HEK293T (cell line): ENCODE measurements around the gene MCM8.

Experiments
- CTCF ChIA-PET: fragments of 350-600 bp; formaldehyde crosslinking; extraction: SDS; loops from one replicate; lab custom pipeline; 2021; ENCODE audit warnings: antibody characterized with exemption, inconsistent platforms; lab: Yijun Ruan, JAX
- POLR2A ChIA-PET: fragments of 350-600 bp; formaldehyde crosslinking; extraction: SDS; loops from one replicate; lab custom pipeline; 2020; ENCODE audit warnings: antibody characterized with exemption, inconsistent platforms; lab: Yijun Ruan, JAX
- DNase-seq: peaks from one replicate; pipeline ENCODE4 v3.0.0; 2012; ENCODE audit warnings: mixed read lengths; ENCODE audit errors: extremely low spot score
- ARNT ChIP-seq: fragments of 450-650 bp; IDR thresholded peaks from 2 replicates; pipeline ENCODE4 v1.6.1; 2017; ENCODE audit warnings: mild to moderate bottlenecking
- BHLHE40 ChIP-seq: fragments of 450-650 bp; IDR thresholded peaks from 2 replicates; pipeline ENCODE4 v1.6.1; 2016; ENCODE audit warnings: mild to moderate bottlenecking, moderate library complexity, borderline replicate concordance
- CTBP1 ChIP-seq: fragments of 450-650 bp; IDR thresholded peaks from 2 replicates; pipeline ENCODE4 v1.6.1; 2016; ENCODE audit warnings: borderline replicate concordance
- ELF4 ChIP-seq: fragments of 450-650 bp; IDR thresholded peaks from 2 replicates; pipeline ENCODE4 v1.6.1; 2017; ENCODE audit warnings: antibody characterized with exemption
- FOXA1 ChIP-seq: fragments of 450-650 bp; IDR thresholded peaks from 2 replicates; pipeline ENCODE4 v1.6.1; 2016; ENCODE audit warnings: mild to moderate bottlenecking
- FOXK2 ChIP-seq: fragments of 450-650 bp; IDR thresholded peaks from 2 replicates; pipeline ENCODE4 v1.6.1; 2016; ENCODE audit warnings: mild to moderate bottlenecking
- FOXM1 ChIP-seq: fragments of 450-650 bp; IDR thresholded peaks from 2 replicates; pipeline ENCODE4 v1.6.1; 2017; ENCODE audit warnings: mild to moderate bottlenecking, borderline replicate concordance
- HDGF ChIP-seq: fragments of 450-650 bp; IDR thresholded peaks from 2 replicates; pipeline ENCODE4 v1.6.1; 2017; ENCODE audit warnings: antibody characterized with exemption, borderline replicate concordance
- L3MBTL2 ChIP-seq: fragments of 450-650 bp; conservative IDR thresholded peaks from 2 replicates; pipeline ENCODE4 v1.6.1; 2016; ENCODE audit warnings: mild to moderate bottlenecking
- LEF1 ChIP-seq: fragments of 450-650 bp; IDR thresholded peaks from 2 replicates; pipeline ENCODE4 v1.6.1; 2017; ENCODE audit warnings: mild to moderate bottlenecking, borderline replicate concordance
- NFRKB ChIP-seq: fragments of 450-650 bp; IDR thresholded peaks from 2 replicates; pipeline ENCODE4 v1.6.1; 2016; ENCODE audit warnings: mild to moderate bottlenecking, moderate library complexity
- PKNOX1 ChIP-seq: fragments of 450-650 bp; IDR thresholded peaks from 2 replicates; pipeline ENCODE4 v1.6.1; 2016
- SP1 ChIP-seq: fragments of 450-650 bp; IDR thresholded peaks from 2 replicates; pipeline ENCODE4 v1.6.1; 2017
- SUZ12 ChIP-seq: fragments of 450-650 bp; IDR thresholded peaks from 2 replicates; pipeline ENCODE4 v1.6.1; 2016; ENCODE audit warnings: mild to moderate bottlenecking
- TARDBP ChIP-seq: fragments of 450-650 bp; IDR thresholded peaks from 2 replicates; pipeline ENCODE4 v1.6.1; 2016
- ZNF384 ChIP-seq: fragments of 450-650 bp; IDR thresholded peaks from 2 replicates; pipeline ENCODE4 v1.6.1; 2016

MCM8 gene

GRCh38 chr20:5935384-5935783 is 15.1 kb upstream of the MCM8 start:
- TF ChIP-seq ZNF384 = no peak
- no peak for TF ChIP-seq BHLHE40
- POLR2A ChIA-PET = no interaction called here
- no peak for DNase-seq
- CTCF ChIA-PET = interaction anchor here (1.4 kb wide), 1 partner anchor 73 kb away, joined by 4 read pairs; no protein-coding TSS in a partner anchor

- DNase-seq = no peak
- TF ChIP-seq ELF4 = no peak
- no peak for TF ChIP-seq NFRKB
- TF ChIP-seq SP1 = no peak
- no peak for TF ChIP-seq HDGF
- no peak for TF ChIP-seq ZNF384
- no peak for TF ChIP-seq CTBP1
- TF ChIP-seq FOXK2 = no peak
- no peak for TF ChIP-seq L3MBTL2
- TF ChIP-seq FOXM1 = no peak
- no peak for TF ChIP-seq SUZ12
- no peak for TF ChIP-seq PKNOX1
- TF ChIP-seq LEF1 = no peak
- no peak for TF ChIP-seq FOXA1
- no peak for TF ChIP-seq ARNT
- CTCF ChIA-PET = no interaction called here
- POLR2A ChIA-PET = no interaction called here
Observed at GRCh38 chr20:5936238-5936637, 14.2 kb upstream of the MCM8 start.

GRCh38 chr20:5938456-5939029 is 11.9 kb upstream of the MCM8 start:
- no peak for TF ChIP-seq TARDBP
- no peak for TF ChIP-seq LEF1
- TF ChIP-seq L3MBTL2 = no peak
- TF ChIP-seq ZNF384 = no peak
- no peak for TF ChIP-seq ARNT
- no peak for TF ChIP-seq NFRKB
- no peak for TF ChIP-seq SP1
- no peak for TF ChIP-seq FOXM1
- TF ChIP-seq CTBP1 = no peak
- no peak for TF ChIP-seq SUZ12
- no peak for TF ChIP-seq BHLHE40
- TF ChIP-seq ELF4 = no peak
- no peak for TF ChIP-seq FOXK2
- no peak for TF ChIP-seq PKNOX1
- no peak for TF ChIP-seq HDGF
- TF ChIP-seq FOXA1 = no peak
- ChIA-PET CTCF (no interaction called here), POLR2A (no interaction called here)
- DNase-seq = no peak

GRCh38 chr20:5945963-5946362 is 4.5 kb upstream of the MCM8 start:
- POLR2A ChIA-PET = no interaction called here
- CTCF ChIA-PET = no interaction called here
- TF ChIP-seq FOXM1 (no peak), TARDBP (no peak), HDGF (no peak)
- DNase-seq = no peak

- ChIA-PET CTCF (no interaction called here), POLR2A (no interaction called here)
- no peak for DNase-seq
- no peak for TF ChIP-seq FOXA1
- TF ChIP-seq SP1 = no peak
- TF ChIP-seq SUZ12 = no peak
Observed at GRCh38 chr20:5947276-5947675, 3.2 kb upstream of the MCM8 start.

GRCh38 chr20:5949943-5950270 is 545 bp upstream of the MCM8 start:
- POLR2A ChIA-PET = no interaction called here
- TF ChIP-seq FOXK2 = no peak
- no peak for TF ChIP-seq CTBP1
- CTCF ChIA-PET = no interaction called here
- DNase-seq = peak; percentile 18

- CTCF ChIA-PET = no interaction called here
- no peak for TF ChIP-seq NFRKB
- no peak for TF ChIP-seq TARDBP
- TF ChIP-seq SP1 = no peak
- no peak for TF ChIP-seq FOXK2
- TF ChIP-seq L3MBTL2 = no peak
- no peak for TF ChIP-seq CTBP1
- TF ChIP-seq FOXA1 = no peak
- TF ChIP-seq FOXM1 = no peak
- no peak for TF ChIP-seq LEF1
- TF ChIP-seq HDGF = no peak
- no peak for TF ChIP-seq ARNT
- no peak for TF ChIP-seq BHLHE40
- no peak for TF ChIP-seq ELF4
- no peak for TF ChIP-seq PKNOX1
- TF ChIP-seq SUZ12 = no peak
- TF ChIP-seq ZNF384 = no peak
- no peak for DNase-seq
- POLR2A ChIA-PET = no interaction called here
Observed at GRCh38 chr20:5967469-5967868, 17.0 kb downstream of the MCM8 start.

- CTCF ChIA-PET = no interaction called here
- TF ChIP-seq TARDBP = no peak
- no peak for TF ChIP-seq SP1
- TF ChIP-seq ELF4 = no peak
- TF ChIP-seq PKNOX1 = no peak
- no peak for TF ChIP-seq SUZ12
- no peak for TF ChIP-seq LEF1
- no peak for TF ChIP-seq BHLHE40
- no peak for TF ChIP-seq NFRKB
- no peak for TF ChIP-seq HDGF
- no peak for TF ChIP-seq L3MBTL2
- no peak for TF ChIP-seq FOXA1
- no peak for TF ChIP-seq ZNF384
- no peak for TF ChIP-seq FOXM1
- no peak for TF ChIP-seq FOXK2
- TF ChIP-seq CTBP1 = no peak
- no peak for TF ChIP-seq ARNT
- POLR2A ChIA-PET = no interaction called here
- no peak for DNase-seq
Observed at GRCh38 chr20:5968462-5968861, 18.0 kb downstream of the MCM8 start.
